ENCODE measurements around the gene PRKCE.
"Not testable (repeated sequence)": the region's sequence is repeated elsewhere in the genome, so short reads cannot be mapped to it uniquely, and the experiment has no call there.

Gene PRKCE

DNA sequence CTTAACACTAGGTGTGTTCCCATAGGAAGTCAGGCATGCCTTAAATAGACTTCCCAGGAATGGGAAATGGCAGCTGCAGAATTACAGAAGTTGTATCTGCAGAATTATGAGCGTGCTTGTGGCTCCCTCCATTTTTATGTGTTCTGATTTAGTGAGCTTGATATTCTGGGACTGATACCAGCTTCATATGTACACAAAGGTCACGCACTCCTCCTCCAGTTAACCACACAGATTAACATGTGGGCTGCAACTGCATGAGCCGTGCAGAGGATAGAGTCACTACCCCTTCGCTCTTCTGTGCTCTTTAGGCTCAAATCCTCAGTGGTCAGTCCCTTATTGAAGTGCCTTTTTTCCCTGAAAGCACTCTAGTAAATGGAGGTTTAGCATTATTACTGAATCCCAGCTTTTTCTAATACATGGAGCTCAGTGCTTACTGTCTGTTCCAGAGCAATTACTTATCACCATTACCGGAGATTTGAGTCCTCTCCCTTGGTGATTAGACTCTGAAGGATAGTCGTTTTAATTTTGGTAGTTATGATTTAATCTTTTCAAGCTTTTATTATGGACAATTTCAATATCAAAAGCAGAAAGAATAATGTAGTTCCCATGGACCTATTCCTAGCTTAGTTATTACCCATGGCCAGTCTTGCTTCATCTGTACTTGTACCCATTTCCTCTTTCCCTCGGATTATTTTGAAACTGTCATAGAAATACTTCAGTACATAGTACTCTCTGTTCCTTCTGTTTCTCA, 238.3 kb downstream of the PRKCE start:
- no peak for DNase-seq (ENCODE audit: low read depth in 2 of 2)

DNA sequence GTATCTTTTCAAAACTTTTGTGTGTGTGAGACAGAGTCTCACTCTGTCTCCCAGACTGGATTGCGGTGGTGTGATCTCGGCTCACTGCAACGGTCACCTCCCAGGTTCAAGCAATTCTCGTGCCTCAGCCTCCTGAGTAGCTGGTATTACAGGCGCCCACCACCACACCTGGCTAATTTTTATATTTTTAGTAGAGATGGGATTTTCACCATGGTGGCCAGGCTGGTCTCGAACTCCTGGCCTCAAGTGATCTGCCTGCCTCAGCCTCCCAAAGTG, 238.8 kb downstream of the PRKCE start:
- DNase-seq (ENCODE audit: low read depth in 2 of 2) = not testable (repeated sequence)

DNA sequence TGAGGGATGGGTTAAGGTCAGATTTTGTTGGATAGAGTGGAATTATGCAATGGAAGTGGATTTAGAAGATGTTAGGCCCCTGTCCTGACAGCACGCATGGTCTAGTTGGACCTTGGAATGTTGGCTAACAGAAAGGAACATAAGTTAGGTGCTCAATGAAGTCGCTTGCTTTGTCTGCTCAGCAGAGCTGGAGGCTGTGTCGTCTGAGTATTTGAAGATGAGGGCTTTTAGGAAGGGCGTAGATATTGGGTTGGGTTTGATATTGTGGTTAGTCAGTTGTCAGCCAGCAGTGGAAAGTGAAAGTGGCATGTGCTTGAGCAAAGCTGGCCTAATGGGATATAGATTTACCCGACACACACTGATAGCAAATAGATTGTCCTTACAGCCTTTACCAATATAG, 239.3 kb downstream of the PRKCE start:
- no peak for DNase-seq (ENCODE audit: low read depth in 2 of 2)

DNA sequence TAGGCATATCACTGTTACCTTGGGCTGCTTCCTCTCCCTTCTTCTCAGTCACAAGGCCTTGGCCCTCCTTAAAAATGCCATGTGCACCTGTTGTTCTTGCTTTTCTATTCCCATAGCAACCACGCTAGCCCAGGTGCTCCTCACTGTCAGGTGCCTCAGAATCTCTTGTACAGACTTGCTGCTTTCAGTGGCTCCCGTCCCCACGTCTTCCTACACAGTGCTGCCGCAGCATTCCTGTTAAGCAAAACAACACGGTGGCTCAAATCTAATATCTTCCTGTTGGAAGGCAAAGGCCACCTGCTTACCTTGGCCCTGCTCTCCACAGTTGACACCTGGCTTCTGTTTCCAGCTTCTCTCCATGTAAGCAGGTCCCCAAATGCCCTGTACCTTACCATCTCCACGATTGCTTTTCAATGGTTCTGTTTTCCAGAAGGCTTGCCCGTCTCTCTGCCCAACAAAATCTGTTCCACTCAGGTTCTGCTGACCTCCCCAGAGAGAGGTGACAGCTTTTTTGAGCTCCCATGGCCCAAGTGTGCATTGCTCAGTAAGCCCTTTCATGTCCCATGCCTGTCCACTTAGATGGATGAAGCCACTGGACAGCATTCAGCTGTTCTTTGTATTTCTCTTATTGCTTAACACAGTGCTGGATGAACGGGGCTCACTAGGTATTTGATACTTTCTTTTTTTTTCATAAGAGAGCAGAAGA, 240.4 kb downstream of the PRKCE start:
- DNase-seq (ENCODE audit: low read depth in 2 of 2) = no peak

DNA sequence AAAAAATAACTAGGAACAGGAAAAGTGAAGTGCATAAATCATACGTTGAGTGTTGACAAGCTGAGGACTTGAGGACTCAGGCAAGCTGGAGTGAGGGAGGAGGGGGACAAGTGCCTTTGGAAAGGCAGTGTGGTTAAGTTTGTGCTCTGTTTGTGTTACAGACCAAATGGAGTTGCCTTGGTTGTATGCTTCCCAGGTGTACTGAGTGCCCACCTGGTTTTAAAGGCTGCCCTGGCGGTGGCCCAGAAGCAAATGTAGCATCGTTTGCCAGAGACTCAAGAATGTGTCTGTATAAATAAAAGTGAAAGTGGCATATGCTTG, 240.9 kb downstream of the PRKCE start:
- no peak for DNase-seq (ENCODE audit: low read depth in 2 of 2)

DNA sequence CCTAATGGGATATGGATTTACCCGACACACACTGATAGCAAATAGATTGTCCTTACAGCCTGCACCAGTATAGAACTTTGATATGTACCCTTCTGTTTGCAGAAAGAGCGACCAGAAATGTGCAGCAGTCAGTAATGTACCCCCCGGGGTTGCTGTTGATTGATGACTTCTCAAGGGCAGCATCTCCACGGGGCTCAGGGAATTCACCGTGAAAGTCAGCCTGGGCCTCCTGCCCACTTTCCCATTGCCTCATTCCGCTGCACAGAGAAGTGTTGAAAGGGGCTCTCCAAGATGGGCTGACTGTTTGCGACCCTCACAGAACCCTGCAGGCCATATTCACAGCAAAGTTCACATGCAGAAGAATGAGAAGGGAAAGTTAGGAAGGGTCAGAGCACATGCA, 241.3 kb downstream of the PRKCE start:
- no peak for DNase-seq (ENCODE audit: low read depth in 2 of 2)

DNA sequence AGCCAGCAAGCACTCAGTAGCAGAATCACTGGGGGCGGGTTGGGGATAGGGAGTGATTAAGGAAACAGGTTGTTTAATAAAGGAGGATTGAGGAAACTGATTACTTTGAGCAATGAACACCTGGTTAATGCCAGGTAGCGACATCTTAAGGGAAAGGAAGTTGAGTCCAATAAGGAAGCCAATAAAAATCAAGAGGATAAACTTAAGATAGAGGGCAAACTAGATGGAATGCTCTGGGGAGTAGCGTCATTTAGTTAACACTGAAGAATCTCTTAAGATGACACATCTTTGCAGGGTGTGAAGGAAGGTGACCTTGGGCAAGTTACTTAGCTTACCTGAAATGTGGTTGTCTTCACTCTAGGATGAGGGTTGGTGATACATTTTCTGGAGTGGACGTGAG, 242.7 kb downstream of the PRKCE start:
- no peak for DNase-seq (ENCODE audit: low read depth in 2 of 2)

DNA sequence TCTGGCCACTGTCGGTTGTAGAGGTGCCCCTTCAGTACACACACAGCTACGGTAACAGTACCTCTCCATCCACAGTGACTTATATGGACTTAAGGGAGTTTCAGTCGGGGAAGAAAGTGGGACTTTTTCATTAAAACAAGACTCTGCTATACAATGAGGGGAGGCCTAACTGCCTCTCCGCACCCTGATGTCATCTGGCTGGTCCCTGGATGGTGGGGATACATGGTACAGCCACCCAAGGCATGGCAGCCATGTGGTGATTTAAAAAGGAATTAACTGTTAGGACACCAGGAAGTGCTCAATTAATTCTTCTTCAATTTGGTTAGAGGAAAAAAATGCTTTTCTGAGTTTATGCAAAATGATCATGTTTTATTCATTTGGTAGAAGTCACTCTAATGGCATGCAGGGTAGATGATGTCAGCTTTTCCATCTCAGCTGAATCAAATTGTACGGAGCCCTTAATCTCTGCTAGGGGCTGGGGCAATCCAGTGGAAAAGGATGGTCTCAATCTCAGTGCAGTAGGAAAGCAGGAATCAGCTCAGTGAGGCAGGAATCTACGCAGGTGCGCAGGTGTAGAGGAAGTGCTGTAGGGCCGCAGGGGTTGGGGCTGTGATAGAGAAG, 243.9 kb downstream of the PRKCE start:
- no peak for DNase-seq (ENCODE audit: low read depth in 2 of 2)

DNA sequence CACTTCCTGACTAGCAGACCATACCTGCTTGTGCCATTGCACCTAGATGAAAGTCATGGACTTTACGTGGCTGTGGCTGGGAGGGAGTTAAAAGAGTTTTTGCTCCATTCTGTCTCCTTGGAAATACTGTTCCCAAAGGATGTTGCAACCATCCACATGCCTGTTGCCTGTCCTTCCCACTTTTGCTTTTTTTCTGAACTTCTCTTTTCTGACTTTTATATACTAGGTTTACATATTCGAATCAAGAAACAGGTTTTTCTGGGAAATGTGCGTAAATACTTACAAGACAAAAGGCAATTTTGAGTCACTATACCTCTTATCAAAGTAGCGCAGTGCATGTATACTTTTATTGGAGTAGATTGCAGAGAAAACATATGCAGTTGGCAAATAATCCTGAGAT, 244.8 kb downstream of the PRKCE start:
- DNase-seq (ENCODE audit: low read depth in 2 of 2) = no peak

DNA sequence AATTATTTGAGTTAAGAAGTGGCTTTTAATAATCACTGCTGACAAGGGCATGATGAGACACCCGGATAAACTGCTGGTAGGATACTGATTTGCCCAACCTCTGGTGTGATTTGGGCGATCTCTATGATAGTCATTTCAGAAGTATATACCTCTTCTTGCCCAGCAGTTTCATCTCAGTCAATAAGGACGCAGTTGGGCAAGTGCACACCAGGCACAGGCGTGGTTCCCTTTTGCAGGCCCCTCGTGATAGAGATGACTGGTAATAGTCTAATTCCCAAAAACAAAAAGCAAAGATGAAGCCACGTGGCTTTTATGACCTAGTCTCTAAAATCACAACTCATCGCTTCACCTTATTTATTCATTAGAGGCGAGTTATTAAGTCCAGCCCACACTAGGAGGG, 246.4 kb downstream of the PRKCE start:
- no peak for DNase-seq (ENCODE audit: low read depth in 2 of 2)

DNA sequence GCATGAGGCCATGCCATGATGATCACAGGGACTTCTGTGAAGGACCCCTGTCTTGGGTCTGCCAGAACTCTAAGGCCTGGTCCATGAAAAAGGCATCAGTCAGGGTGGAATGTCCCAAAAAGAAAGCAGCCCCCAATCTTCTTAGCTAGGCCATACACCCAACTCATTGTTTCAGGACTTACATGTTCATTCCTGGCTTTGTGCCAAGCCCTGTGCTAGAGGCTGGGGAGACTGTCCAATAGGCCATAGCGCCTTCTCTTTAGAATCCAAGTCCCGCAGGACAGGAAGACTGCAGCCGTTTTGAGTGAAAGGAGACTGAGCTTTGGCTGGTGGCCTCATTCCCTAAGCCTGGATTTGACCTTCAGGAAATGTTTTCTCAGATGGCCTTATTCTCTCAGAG, 247.3 kb downstream of the PRKCE start:
- DNase-seq (ENCODE audit: low read depth in 2 of 2) = no peak

DNA sequence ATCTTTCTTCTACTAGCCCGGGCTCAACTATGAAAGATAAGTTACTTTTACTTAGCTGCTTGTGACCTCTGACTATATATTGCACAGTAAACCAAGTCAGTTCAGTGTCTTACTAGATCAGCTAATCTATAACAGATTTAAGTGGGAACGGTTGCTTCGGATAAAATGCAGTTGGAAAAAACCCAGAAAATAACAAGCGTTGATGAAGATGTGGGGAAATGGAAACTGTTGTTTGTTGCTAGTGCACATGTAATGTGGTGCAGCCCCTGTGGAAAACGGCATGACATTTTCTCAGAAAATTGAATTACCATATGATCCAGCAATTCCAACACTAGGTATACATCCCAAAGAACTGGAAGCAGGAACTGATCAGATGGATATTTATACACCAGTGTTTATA, 248.5 kb downstream of the PRKCE start:
- no peak for DNase-seq (ENCODE audit: low read depth in 2 of 2)

DNA sequence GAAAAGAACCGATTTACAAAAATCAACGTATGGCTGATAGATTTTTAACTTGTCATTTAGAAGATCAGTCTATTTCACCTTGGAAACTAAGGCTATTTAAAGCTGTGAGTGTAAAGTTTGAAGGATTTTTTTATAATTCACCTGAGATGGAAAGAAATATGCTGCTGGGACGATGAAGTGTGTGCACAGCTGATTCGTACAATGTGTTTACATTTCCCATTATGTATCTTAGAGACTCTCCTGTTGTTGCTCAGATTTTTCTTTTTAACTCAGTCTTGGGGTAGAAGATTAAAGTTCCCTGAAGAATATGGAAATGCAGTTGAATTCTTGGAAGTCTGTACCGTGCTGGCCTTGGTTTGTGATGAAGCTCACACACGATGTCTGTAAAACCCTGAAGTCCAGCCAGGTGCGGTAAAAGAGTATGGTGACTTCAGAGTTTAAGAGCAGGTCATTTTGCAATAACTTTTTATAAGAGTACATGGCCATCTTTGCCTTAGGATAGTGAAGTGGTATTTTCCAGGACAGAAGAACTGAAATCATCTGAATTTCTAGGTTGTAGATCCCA, 250.1 kb downstream of the PRKCE start:
- no peak for DNase-seq (ENCODE audit: low read depth in 2 of 2)

DNA sequence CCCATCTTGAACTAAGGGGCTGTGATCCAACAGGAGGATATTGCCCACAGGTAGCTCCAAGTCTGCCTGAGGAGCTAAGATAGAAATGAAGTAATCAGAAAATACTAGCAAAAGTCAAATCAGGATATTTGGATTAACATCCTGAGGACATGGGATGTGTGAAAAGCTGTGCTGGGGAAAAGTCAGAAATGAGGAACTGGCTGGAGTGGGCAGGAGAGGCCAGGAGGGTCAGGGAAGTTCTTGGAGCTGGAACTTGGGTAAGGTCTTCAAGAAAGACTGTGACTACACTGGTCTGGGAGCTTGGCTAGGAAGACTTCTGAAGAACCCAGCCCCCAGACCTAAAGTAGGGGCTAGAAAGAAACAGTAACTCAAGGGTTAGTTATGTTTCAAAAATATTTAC, 250.9 kb downstream of the PRKCE start:
- no peak for DNase-seq (ENCODE audit: low read depth in 2 of 2)

DNA sequence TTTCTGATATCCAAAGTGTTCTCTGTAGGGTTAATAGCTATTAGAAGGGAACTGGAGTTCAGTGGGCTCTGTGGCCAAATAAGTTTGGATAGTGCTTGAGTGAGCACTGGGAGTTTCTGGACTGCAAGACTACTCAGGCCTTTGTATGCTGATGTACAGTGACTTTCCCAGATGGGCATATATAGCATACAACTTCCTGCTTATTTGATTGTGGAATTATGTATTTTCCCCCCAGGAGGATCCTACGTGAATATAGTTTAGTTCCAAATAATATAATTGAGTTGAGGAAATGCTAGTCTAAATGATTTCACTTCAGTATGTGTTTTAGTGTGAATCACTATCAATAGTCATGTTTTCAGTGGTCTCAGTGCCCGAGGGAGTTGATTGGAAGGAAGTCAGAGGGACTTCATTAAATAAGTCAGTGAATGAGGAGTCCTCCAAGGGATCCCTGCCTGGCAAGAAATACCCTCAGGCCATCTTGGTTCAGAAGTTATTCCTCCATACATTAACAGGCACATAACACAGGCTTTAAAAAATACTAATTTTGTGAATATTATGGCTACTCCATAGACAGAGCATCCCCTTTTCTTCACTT, 251.4 kb downstream of the PRKCE start:
- DNase-seq (ENCODE audit: low read depth in 2 of 2) = no peak

DNA sequence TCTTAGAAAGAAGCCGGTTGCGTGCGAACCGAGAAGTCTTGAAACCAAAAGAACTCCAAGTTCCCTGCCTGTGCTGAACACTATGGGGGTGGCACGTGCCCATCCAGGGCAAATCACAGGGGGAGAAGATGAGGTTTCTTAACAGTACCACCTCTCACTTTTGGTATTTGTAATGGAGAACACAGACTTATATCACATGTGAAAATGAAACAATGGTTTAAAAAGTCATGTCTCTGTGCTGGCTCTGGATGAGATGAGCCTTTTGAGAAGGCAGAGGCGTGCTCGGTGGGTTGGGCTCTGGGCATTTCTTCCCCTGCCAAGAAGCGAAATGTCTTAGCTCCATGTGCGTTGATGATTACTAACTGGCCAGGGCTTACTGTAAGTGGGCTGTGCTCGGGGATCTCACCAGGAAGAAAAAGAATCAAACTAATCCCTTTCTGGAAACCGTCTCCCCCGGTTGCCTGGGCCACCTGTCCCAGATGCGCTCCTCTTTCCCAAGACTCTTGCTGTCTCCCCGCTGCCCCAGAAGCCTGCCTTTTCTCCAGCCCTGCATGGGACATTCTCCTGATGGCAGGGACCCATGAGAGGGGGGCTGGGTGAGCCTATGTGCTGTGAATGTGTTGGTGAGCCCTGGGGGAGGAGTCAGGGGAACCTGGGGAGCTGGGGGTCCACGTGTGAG, 252.9 kb downstream of the PRKCE start:
- peak in 1 of 2 donors; percentile 24 for DNase-seq (ENCODE audit: low read depth in 2 of 2)

DNA sequence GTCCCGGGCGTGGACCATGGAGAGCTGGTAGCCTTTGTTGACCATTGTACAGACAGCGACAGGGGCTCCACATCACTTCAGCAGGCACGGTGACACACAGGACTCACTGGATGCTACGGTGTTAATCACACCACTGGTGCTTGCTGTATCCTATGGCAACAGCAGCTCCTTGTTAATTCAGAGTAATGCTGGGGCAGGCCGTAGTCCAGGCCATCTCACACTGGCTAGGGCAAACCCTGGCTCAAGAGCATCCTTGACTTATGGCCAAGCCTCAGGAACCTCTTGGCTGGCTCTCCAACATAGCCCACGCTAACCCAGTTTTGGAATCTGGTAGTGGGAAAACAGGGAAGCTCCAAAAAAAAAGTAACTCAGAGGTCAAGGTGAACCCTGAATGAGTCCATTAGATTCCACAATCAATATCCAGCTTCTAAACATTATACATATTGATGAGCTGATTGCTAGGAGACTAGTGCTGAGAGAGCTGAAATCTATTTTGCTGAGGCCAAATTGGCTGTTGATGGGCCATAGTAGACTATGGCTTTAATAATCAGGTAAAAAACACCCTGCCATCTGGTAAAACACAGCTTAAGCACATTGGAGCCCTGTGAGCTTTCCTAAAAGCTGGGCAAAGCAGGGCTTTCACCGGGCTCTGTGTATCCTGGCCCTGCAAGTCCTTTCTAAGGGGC, 253.6 kb downstream of the PRKCE start:
- DNase-seq (ENCODE audit: low read depth in 2 of 2) = no peak

DNA sequence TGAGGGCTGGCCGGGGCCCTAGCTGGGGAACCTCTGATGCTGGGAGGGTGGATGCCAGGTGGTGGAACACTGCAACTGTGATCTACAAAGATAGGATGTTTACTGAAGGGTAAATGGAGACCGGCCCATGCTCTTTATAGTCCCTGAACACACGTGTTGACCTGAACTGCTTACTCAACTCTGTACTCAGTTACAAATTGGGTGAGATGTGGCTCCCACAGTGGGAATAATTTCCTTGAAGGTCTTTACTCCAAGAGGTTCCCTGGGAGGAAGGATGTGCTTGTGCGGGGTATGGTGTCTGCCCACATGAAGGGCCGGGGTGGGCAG, 254.1 kb downstream of the PRKCE start:
- DNase-seq (ENCODE audit: low read depth in 2 of 2) = no peak

DNA sequence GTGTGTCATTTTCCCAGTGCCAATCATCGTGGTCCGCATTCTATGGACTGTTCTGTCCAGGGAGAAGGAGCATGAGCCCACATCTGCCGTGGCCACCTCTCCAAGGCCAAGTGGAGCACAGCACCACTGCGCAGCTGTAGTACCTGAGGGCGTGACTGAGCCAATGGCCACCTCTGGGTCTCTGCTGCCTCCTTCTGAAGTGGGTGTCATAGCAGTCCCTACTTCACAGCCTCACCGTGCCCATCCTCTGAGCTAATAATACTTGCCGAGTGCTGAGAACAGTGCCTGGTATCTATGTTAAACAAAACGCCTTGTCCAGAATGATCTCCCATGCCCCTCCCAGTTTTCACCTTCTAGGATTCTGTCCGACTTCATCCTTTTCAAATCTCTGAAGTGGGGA, 256.1 kb downstream of the PRKCE start:
- no peak for DNase-seq (ENCODE audit: low read depth in 2 of 2)

DNA sequence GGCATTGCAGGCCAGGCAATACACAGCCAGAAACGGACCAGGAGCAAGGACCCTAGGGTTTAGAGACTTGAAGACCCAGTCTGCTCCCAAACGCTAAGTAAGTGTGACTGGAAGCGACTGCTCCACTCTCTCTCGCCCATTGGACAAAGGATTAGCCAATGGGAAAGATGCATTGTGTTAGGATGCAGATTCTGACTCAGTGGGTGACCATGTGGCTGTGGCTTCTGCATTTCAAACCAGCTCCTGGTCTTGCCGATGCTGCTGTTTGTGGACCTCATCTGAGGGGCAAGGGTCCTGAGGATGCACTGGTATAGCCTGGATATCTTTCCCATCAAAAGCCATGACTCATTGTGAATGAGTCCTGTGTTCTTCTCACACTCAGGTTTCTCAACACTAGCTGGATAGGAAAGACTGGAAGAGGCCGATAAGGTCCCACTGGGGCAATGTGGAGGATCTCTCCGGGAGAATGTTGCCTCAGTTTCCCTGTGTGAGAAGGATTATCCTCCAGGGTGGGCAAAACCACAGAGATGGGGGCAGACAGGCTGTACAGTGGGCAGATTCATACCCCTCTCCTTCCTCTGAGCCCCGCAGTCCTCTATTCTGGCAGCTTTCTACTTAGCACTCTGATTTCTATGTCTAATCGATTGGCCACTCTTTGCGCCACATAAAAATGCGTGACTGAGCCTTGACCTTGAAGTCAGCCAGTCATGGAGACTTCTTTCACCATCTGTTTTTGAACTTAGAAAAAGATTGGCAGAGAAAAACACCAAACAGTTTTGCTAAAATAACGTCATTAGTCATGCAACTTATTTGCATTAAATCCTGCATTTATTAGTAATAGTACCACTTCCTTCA, 257.1 kb downstream of the PRKCE start:
- no peak for DNase-seq (ENCODE audit: low read depth in 2 of 2)

DNA sequence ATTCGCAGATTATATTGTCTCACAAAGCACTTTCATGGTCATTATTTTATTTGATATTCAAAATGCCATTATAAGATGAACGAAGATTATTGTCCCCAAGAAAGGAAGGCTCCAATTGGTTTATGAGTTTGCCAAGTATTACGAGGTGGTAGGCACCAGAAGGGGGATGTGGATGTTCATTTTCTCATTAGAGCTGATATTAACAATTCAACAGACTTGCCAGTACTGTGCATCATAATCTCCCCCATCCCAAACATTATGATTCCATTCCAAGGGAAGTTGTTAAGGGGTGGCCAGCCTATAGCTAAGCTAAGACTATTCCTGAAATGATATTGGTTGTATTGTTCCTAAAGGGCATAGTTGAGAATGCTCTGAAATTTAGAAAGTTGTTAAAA, 257.7 kb downstream of the PRKCE start:
- DNase-seq (ENCODE audit: low read depth in 2 of 2) = no peak
